K562 (cell line): ENCODE data around the gene ZMYM4. TPM values are rescaled to one million over a fixed set of nuclear protein-coding genes. Genes with fewer than 3 reads are reported as not detected.

ENCODE experiments used
- ATAC-seq: fragments of 200-7000 bp; cut with Tn5 transposase; 3 replicates; pipeline ENCODE4 v1.9.1; 2020; ENCODE audit warnings: moderate library complexity
- BruUV-seq: library from RNA; stranded (reverse); fragments of 400-500 nt; replicated peaks from 2 replicates; lab custom pipeline; 2021; lab: Mats Ljungman, UMichigan
- CTCF ChIA-PET: fragments of 300-600 bp; formaldehyde crosslinking; extraction: SDS; loops from one replicate; lab custom pipeline; 2021; ENCODE audit warnings: low intra/inter-chr PET ratio; lab: Yijun Ruan, JAX
- POLR2A ChIA-PET: fragments of 300-600, 350-650 bp; sonication (Branson Sonifier 250); formaldehyde crosslinking; extraction: SDS; loops from one replicate; lab custom pipeline; 2021; ENCODE audit warnings: antibody characterized with exemption, inconsistent platforms; lab: Yijun Ruan, JAX
- DNase-seq, 4 experiments: peaks; one replicate each; pipeline versions ENCODE4 v3.0.0 to v3.0.0-alpha.2; 2011 to 2018; ENCODE audit warnings: low spot score in 3 of 4, mixed read lengths in 3 of 4; ENCODE audit errors: extremely low read depth in 1 of 4
- FAIRE-seq: peaks from 2 replicates; lab custom pipeline; 2011; peaks lifted over from hg19 to GRCh38; lab: Jason Lieb, UNC
- H2AFZ ChIP-seq: 2 replicates; pipeline ENCODE4 v1.6.0; 2011; ENCODE audit warnings: low read depth, low read length, control low read depth, inconsistent platforms
- H3K27ac ChIP-seq: fragments of 200-600 bp; 3 replicates; pipeline ENCODE4 v1.8.0; 2011; ENCODE audit warnings: low read depth, mild to moderate bottlenecking, control low read depth, inconsistent platforms, low read length, moderate library complexity, mixed read lengths; ENCODE audit errors: extremely low read depth
- H3K27me3 ChIP-seq, 2 experiments: fragments of 300-600 bp in 1 of 2; 2 replicates in 1 of 2; 3 replicates in 1 of 2; pipeline versions ENCODE4 v1.6.0 to v1.8.0; 2011; ENCODE audit warnings: inconsistent platforms in 2 of 2, low read length in 2 of 2, mild to moderate bottlenecking in 1 of 2, mixed read lengths in 1 of 2, moderate library complexity in 1 of 2; ENCODE audit not compliant: control insufficient read depth in 2 of 2, insufficient read depth in 2 of 2
- H3K36me3 ChIP-seq: fragments of 300-600 bp; 3 replicates; pipeline ENCODE4 v1.8.0; 2011; ENCODE audit warnings: mild to moderate bottlenecking, low read length, inconsistent platforms; ENCODE audit not compliant: control insufficient read depth, insufficient read depth
- H3K4me1 ChIP-seq, 2 experiments: fragments of 200-600 bp in 1 of 2; replicated peaks in 1 of 2; 2 replicates in 1 of 2; 3 replicates in 1 of 2; pipeline versions ENCODE4 v1.5.1 to v1.8.0; 2011; ENCODE audit warnings: inconsistent platforms in 2 of 2, low read length in 2 of 2, mild to moderate bottlenecking in 1 of 2, mixed read lengths in 1 of 2, moderate library complexity in 1 of 2; ENCODE audit not compliant: control insufficient read depth in 2 of 2, insufficient read depth in 2 of 2
- H3K4me2 ChIP-seq: 2 replicates; pipeline ENCODE4 v1.6.1; 2011; ENCODE audit warnings: low read length, control low read depth, inconsistent platforms, mixed read lengths; ENCODE audit not compliant: insufficient read depth
- H3K4me3 ChIP-seq: fragments of 200-600 bp; sonication (generic), shearing (Covaris generic); 2 replicates; pipeline ENCODE4 v1.5.1; 2016; ENCODE audit warnings: control low read depth, inconsistent platforms
- H3K79me2 ChIP-seq: fragments of 200-600 bp; 3 replicates; pipeline ENCODE4 v1.8.0; 2011; ENCODE audit warnings: low read length, inconsistent platforms; ENCODE audit not compliant: control insufficient read depth, insufficient read depth
- H3K9ac ChIP-seq, 2 experiments: 2 replicates each; pipeline versions ENCODE4 v1.6.0 to v1.6.1; 2011; ENCODE audit warnings: low read depth in 2 of 2, low read length in 2 of 2, control low read depth in 1 of 2, inconsistent platforms in 1 of 2, mild to moderate bottlenecking in 1 of 2, mixed read lengths in 1 of 2; ENCODE audit not compliant: insufficient read depth in 1 of 2
- H3K9me1 ChIP-seq: one replicate; pipeline ENCODE4 v1.6.0; 2011; ENCODE audit warnings: inconsistent platforms, mild to moderate bottlenecking, low read length, moderate library complexity; ENCODE audit not compliant: control insufficient read depth, insufficient read depth
- H3K9me3 ChIP-seq: replicated peaks from 2 replicates; pipeline ENCODE4 v1.5.1; 2011; ENCODE audit warnings: low read depth, low read length, inconsistent platforms; ENCODE audit not compliant: control insufficient read depth, insufficient read depth
- H4K20me1 ChIP-seq: replicated peaks from 2 replicates; pipeline ENCODE4 v1.6.1; 2011; ENCODE audit warnings: low read length, inconsistent platforms, mixed read lengths; ENCODE audit not compliant: control insufficient read depth, insufficient read depth
- CBFA2T3 ChIP-seq: fragments of 450-650 bp; IDR thresholded peaks from 2 replicates; pipeline ENCODE4 v1.6.1; 2017
- E2F8 ChIP-seq: fragments of 450-650 bp; IDR thresholded peaks from 2 replicates; pipeline ENCODE4 v1.7.1; 2018; ENCODE audit warnings: mild to moderate bottlenecking, low read depth; ENCODE audit not compliant: partially characterized antibody
- ETV5 ChIP-seq: sonication (generic); formaldehyde crosslinking; IDR thresholded peaks from 2 replicates; pipeline ENCODE4 v1.4.0; 2020; ENCODE audit warnings: low read depth, mild to moderate bottlenecking, missing genetic modification reagents
- FOXJ3 ChIP-seq: sonication (generic); formaldehyde crosslinking; IDR thresholded peaks from 2 replicates; pipeline ENCODE4 v1.4.0; 2020; ENCODE audit warnings: mild to moderate bottlenecking, missing genetic modification reagents
- RBM34 ChIP-seq: fragments of 200-400 bp; formaldehyde crosslinking; IDR thresholded peaks from 2 replicates; pipeline ENCODE4 v1.6.1; 2018; ENCODE audit warnings: low read length, borderline replicate concordance; ENCODE audit not compliant: insufficient read depth
- SPI1 ChIP-seq: IDR thresholded peaks from 2 replicates; pipeline ENCODE4 v1.6.1; 2011; ENCODE audit warnings: low read depth, low read length, control low read depth, borderline replicate concordance
- TAL1 ChIP-seq: fragments of 450-650 bp; IDR thresholded peaks from 2 replicates; pipeline ENCODE4 v1.6.1; 2016; ENCODE audit warnings: mild to moderate bottlenecking
- ZBTB40 ChIP-seq, 2 experiments: fragments of 450-650 bp in 1 of 2; sonication (generic) in 1 of 2; formaldehyde crosslinking in 1 of 2; IDR thresholded peaks; 2 replicates each; pipeline versions ENCODE4 v1.7.1 to v1.9.0; 2016 to 2022; ENCODE audit warnings: inconsistent platforms in 1 of 2, mild to moderate bottlenecking in 1 of 2, missing genetic modification reagents in 1 of 2
- ZNF3 ChIP-seq: fragments of 250-450 bp; sonication (Bioruptor Pico); IDR thresholded peaks from 2 replicates; pipeline ENCODE4 v1.5.0; 2021; ENCODE audit warnings: mild to moderate bottlenecking, moderate library complexity
- WGBS: fragments of 100-300 bp; shearing (Covaris generic); methylation state at CpG from one replicate; pipeline ENCODE4 v1.1.6; 2016; ENCODE audit warnings: low coverage, mixed read lengths; ENCODE audit not compliant: insufficient coverage; ENCODE audit errors: missing lambda C conversion rate; 5-methylcytosine and 5-hydroxymethylcytosine counted together
- in situ Hi-C: fragments of 300-500 bp; cut with MboI; formaldehyde crosslinking; loops from 4 replicates; pipeline ENCODE4 v1.15.0; 2018; ENCODE audit warnings: inconsistent platforms, mixed read lengths
- intact Hi-C: fragments of 100-400 bp; cut with micrococcal nuclease; formaldehyde crosslinking; loops from 2 replicates; pipeline ENCODE4 v1.14.2; 2022
- polyA plus RNA-seq, 8 experiments: library from polyadenylated mRNA; depleted of rRNA in 4 of 8; stranded (reverse) in 5 of 8; unstranded in 3 of 8; fragments of >200 nt; fragmentation: Nextera tagmentation in 2 of 8; fragmentation: Illumina TruSeq in 1 of 8; extraction: Ambion mirVana in 2 of 8; extraction: Trizol in 1 of 8; gene quantifications; 2 replicates each; pipeline versions ENCODE4 v1.2.1 to v1.2.3, GENCODE V29; 2011 to 2014; ENCODE audit warnings: inconsistent platforms in 1 of 8, missing spikeins in 1 of 8
- total RNA-seq, 7 experiments: library from RNA; depleted of rRNA in 6 of 7; stranded (reverse); fragments of >200 nt in 6 of 7; fragmentation: Illumina TruSeq in 2 of 7; extraction: Trizol in 2 of 7; gene quantifications; 2 replicates each; pipeline versions ENCODE4 v1.2.1 to v1.2.3, GENCODE V29; 2011 to 2021; ENCODE audit warnings: low replicate concordance in 1 of 7

The ZMYM4 gene
- total and polyA plus RNA-seq, 9 of the 15 experiments (the other 6 are each of a cell fraction or from before 2014, with no cell fraction given), result 15.2 to 77.2 (median 63.3) TPM

- TF ChIP-seq E2F8 (no peak), ZNF3 (CRISPR knock-in tag) (no peak), FOXJ3 (no peak)
These were observed 140.4 kb downstream of the ZMYM4 start (continued) for GRCh38 chr1:35408925-35409324.

- FAIRE-seq (no peak), DNase-seq (peak in 1 of 4 experiments; percentile 41), ATAC-seq (peak; percentile 37; the same call in 1 of the 3 replicates)
- no peaks in the 10 kb centered on the region for H3K9me3 ChIP-seq
- peaks cover 24% of the 10 kb centered on the region; the same call in 2 of the 3 replicates for H3K36me3 ChIP-seq
- no peak overlapping the region for H2AFZ ChIP-seq
- no peaks in the 10 kb centered on the region for H3K27me3 ChIP-seq
- in situ Hi-C loops (no loop called here), intact Hi-C loops (no loop called here)
- no peak overlapping the region for H3K4me3 ChIP-seq
- H3K4me1 ChIP-seq, result peaks cover 3 to 11% of the 10 kb centered on the region in 2 experiments; a peak in 3 of 5 replicates
- no peak overlapping the region for H3K4me2 ChIP-seq
- H3K27ac ChIP-seq, result no peak overlapping the region; the same call in 2 of the 3 replicates
- no peaks in the 10 kb centered on the region for H3K9me1 ChIP-seq
- no peaks in the 10 kb centered on the region for H4K20me1 ChIP-seq
- no TSS peak for BruUV-seq
- POLR2A ChIA-PET, result interaction anchor here (1.6 kb wide), 1 partner anchor 12 kb away, joined by 4 read pairs; no protein-coding TSS in a partner anchor
- 74% methylated on average over 2 of the region's 2 CpGs for WGBS
- no peak overlapping the region for H3K9ac ChIP-seq
- no peaks in the 10 kb centered on the region for H3K79me2 ChIP-seq
- CTCF ChIA-PET, result no interaction called here
- TF ChIP-seq RBM34 (no peak), SPI1 (peak; percentile 50; the same call in 1 of the 2 replicates), TAL1 (0 out of 2 replicates have a peak, but pooled peaks have one; percentile 14), CBFA2T3 (peak; percentile 44; the same call in 1 of the 2 replicates), ZBTB40 (IDR thresholded peaks at IDR 0.05) (no peak), ZBTB40 (CRISPR knock-in tag; IDR thresholded peaks at IDR 0.05) (no peak), ETV5 (no peak)
These were observed 157.6 kb downstream of the ZMYM4 start for GRCh38 chr1:35426097-35426586.
